Naive thymus-derived CD8-positive, alpha-beta T cell (primary cell): ENCODE results near the gene NKIRAS2. TPM values are rescaled to one million over a fixed set of nuclear protein-coding genes. Genes with fewer than 3 reads are reported as not detected.
"Not testable (repeated sequence)": the region's sequence is repeated elsewhere in the genome, so short reads cannot be mapped to it uniquely, and the experiment has no call there.

Source experiments
- ATAC-seq, 2 donors: fragments of 150-1000 bp; cut with Tn5 transposase in 1 of 2; sonication (Bioruptor Pico), chemical (Tn5 transposase) in 1 of 2; 1 replicate in 1 of 2; 2 replicates in 1 of 2; pipeline ENCODE4 v1.10.0; 2021; ENCODE audit warnings: mild to moderate bottlenecking in 2 of 2, moderate library complexity in 2 of 2
- POLR2A ChIA-PET: fragments of 350-600 bp; sonication (Branson Sonifier 250); formaldehyde crosslinking; loops from one replicate; lab custom pipeline; 2021; ENCODE audit warnings: antibody characterized with exemption; lab: Charles Lee
- DNase-seq, 10 donors: peaks; one replicate each; pipeline versions ENCODE4 v3.0.0 to v3.0.0-alpha.2; 2020 to 2022
- H3K27ac Mint-ChIP-seq, 10 donors: one replicate each; pipeline ENCODE4 v1.8.0; 2020 to 2022; ENCODE audit warnings: mild to moderate bottlenecking in 10 of 10, mixed read lengths in 10 of 10, moderate library complexity in 4 of 10, inconsistent platforms in 1 of 10
- H3K27me3 Mint-ChIP-seq, 5 donors: one replicate each; pipeline ENCODE4 v1.8.0; 2021 to 2022; ENCODE audit warnings: mixed read lengths in 5 of 5
- H3K36me3 Mint-ChIP-seq, 3 donors: one replicate each; pipeline ENCODE4 v1.8.0; 2020 to 2022; ENCODE audit warnings: mixed read lengths in 3 of 3, mild to moderate bottlenecking in 2 of 3, inconsistent platforms in 1 of 3
- H3K4me1 Mint-ChIP-seq, 4 donors: one replicate each; pipeline ENCODE4 v1.8.0; 2021 to 2022; ENCODE audit warnings: mixed read lengths in 4 of 4
- H3K4me3 Mint-ChIP-seq, 10 donors: one replicate each; pipeline ENCODE4 v1.8.0; 2020 to 2022; ENCODE audit warnings: mild to moderate bottlenecking in 10 of 10, mixed read lengths in 10 of 10, moderate library complexity in 6 of 10, inconsistent platforms in 1 of 10
- H3K9me3 Mint-ChIP-seq, 9 donors: one replicate each; pipeline ENCODE4 v1.8.0; 2020 to 2022; ENCODE audit warnings: mixed read lengths in 9 of 9, mild to moderate bottlenecking in 3 of 9, inconsistent platforms in 1 of 9, moderate library complexity in 1 of 9
- polyA plus RNA-seq, 3 donors: library from polyadenylated mRNA; unstranded; fragments of 300-500 nt; fragmentation: Illumina TruSeq; gene quantifications; one replicate each; pipeline ENCODE4 v1.2.3, GENCODE V29; 2021
- total RNA-seq, 8 experiments: library from RNA in 2 of 8; stranded (reverse) in 2 of 8; gene quantifications; one replicate each; pipeline ENCODE4 v1.2.3 and lab custom pipeline; 2021 to 2026

Gene NKIRAS2
- total and polyA plus RNA-seq, 5 experiments from 2014 or later = 19.1 to 30.2 (median 20.5) TPM

GRCh38 chr17:42002175-42002791 lies 17.6 kb upstream of the NKIRAS2 start:
- peaks cover 0 to 64% (median 4%) of the 10 kb centered on the region in 3 donors for H3K36me3 Mint-ChIP-seq
- ATAC-seq (no peak), DNase-seq (no peak)
- no peaks in the 10 kb centered on the region for H3K27me3 Mint-ChIP-seq
- POLR2A ChIA-PET = no interaction called here
- no peaks in the 10 kb centered on the region for H3K9me3 Mint-ChIP-seq
- H3K4me1 Mint-ChIP-seq = peaks cover 12 to 31% (median 26%) of the 10 kb centered on the region in 4 donors
- no peak overlapping the region for H3K4me3 Mint-ChIP-seq
- no peak overlapping the region for H3K27ac Mint-ChIP-seq

- POLR2A ChIA-PET = interaction anchor here (0.7 kb wide), 1 partner anchor 13 kb away, joined by 3 read pairs; no protein-coding TSS in a partner anchor
- Mint-ChIP-seq H3K4me3 (no peak overlapping the region), H3K36me3 (peaks cover 0 to 58% (median 4%) of the 10 kb centered on the region in 3 donors), H3K4me1 (peaks cover 12 to 31% (median 27%) of the 10 kb centered on the region in 4 donors), H3K27me3 (no peaks in the 10 kb centered on the region), H3K27ac (peak overlapping the region in 1 of 10 donors; percentile 36), H3K9me3 (no peaks in the 10 kb centered on the region)
- DNase-seq (no peak), ATAC-seq (no peak)
These were observed 17.0 kb upstream of the NKIRAS2 start for GRCh38 chr17:42002792-42003301.

GRCh38 chr17:42005166-42005565 lies 14.7 kb upstream of the NKIRAS2 start:
- Mint-ChIP-seq H3K27ac (peak overlapping the region in 2 of 10 donors; percentile 32 to 68), H3K27me3 (no peaks in the 10 kb centered on the region), H3K9me3 (no peaks in the 10 kb centered on the region), H3K4me1 (peaks cover 14 to 44% (median 40%) of the 10 kb centered on the region in 4 donors), H3K36me3 (peaks cover 0 to 43% (median 3%) of the 10 kb centered on the region in 3 donors), H3K4me3 (no peak overlapping the region)
- POLR2A ChIA-PET = no interaction called here
- no peak for DNase-seq
- no peak for ATAC-seq

- H3K4me3 Mint-ChIP-seq = peak overlapping the region in 1 of 10 donors; percentile 26
- ATAC-seq = no peak
These were observed 10.7 kb upstream of the NKIRAS2 start for GRCh38 chr17:42009170-42009569.

GRCh38 chr17:42010266-42010680 lies 9.6 kb upstream of the NKIRAS2 start:
- not testable (repeated sequence) for H3K27me3 Mint-ChIP-seq, H3K9me3 Mint-ChIP-seq, ATAC-seq, DNase-seq
- POLR2A ChIA-PET = interaction anchor here (0.7 kb wide), 1 partner anchor 40 kb away, joined by 3 read pairs; no protein-coding TSS in a partner anchor
- Mint-ChIP-seq H3K36me3 (peaks cover 0 to 24% (median 0%) of the 10 kb centered on the region in 3 donors), H3K4me3 (peak overlapping the region in 1 of 10 donors; percentile 1), H3K27ac (peak overlapping the region in 2 of 10 donors; percentile 11 to 83), H3K4me1 (peaks cover 25 to 63% (median 60%) of the 10 kb centered on the region in 4 donors)

More at GRCh38 chr17:42009170-42009569, 10.7 kb upstream of the NKIRAS2 start:
- POLR2A ChIA-PET = no interaction called here
- Mint-ChIP-seq H3K27ac (peak overlapping the region in 3 of 10 donors; percentile 32 to 79 (median 38)), H3K36me3 (peaks cover 0 to 20% (median 0%) of the 10 kb centered on the region in 3 donors), H3K4me1 (peaks cover 28 to 70% (median 66%) of the 10 kb centered on the region in 4 donors), H3K9me3 (no peaks in the 10 kb centered on the region), H3K27me3 (no peaks in the 10 kb centered on the region)
- DNase-seq = no peak

- peak overlapping the region in 3 of 10 donors; percentile 6 to 12 (median 9) for H3K4me3 Mint-ChIP-seq
- ATAC-seq (no peak), DNase-seq (no peak)
- peaks cover 0 to 24% (median 0%) of the 10 kb centered on the region in 3 donors for H3K36me3 Mint-ChIP-seq
- peaks cover 26 to 68% (median 65%) of the 10 kb centered on the region in 4 donors for H3K4me1 Mint-ChIP-seq
- H3K27ac Mint-ChIP-seq = peak overlapping the region in 5 of 10 donors; percentile 11 to 55 (median 45)
- no peaks in the 10 kb centered on the region for H3K27me3 Mint-ChIP-seq
- POLR2A ChIA-PET = no interaction called here
- no peaks in the 10 kb centered on the region for H3K9me3 Mint-ChIP-seq
These were observed 8.9 kb upstream of the NKIRAS2 start for GRCh38 chr17:42010898-42011516.

GRCh38 chr17:42012363-42012762 lies 7.5 kb upstream of the NKIRAS2 start:
- H3K4me3 Mint-ChIP-seq = peak overlapping the region in 2 of 10 donors; percentile 39 to 54
- H3K27ac Mint-ChIP-seq = peak overlapping the region in 3 of 10 donors; percentile 8 to 66 (median 12)
- DNase-seq, H3K27me3 Mint-ChIP-seq, H3K9me3 Mint-ChIP-seq, ATAC-seq: not testable (repeated sequence)
- peaks cover 0 to 21% (median 9%) of the 10 kb centered on the region in 3 donors for H3K36me3 Mint-ChIP-seq
- POLR2A ChIA-PET = interaction anchor here (0.6 kb wide), 2 partner anchors 12 to 238 kb away, joined by 4 read pairs; no protein-coding TSS in a partner anchor
- peaks cover 25 to 75% (median 71%) of the 10 kb centered on the region in 4 donors for H3K4me1 Mint-ChIP-seq

GRCh38 chr17:42013740-42014139 lies 6.2 kb upstream of the NKIRAS2 start:
- peak overlapping the region in 3 of 10 donors; percentile 22 to 26 (median 26) for H3K4me3 Mint-ChIP-seq

GRCh38 chr17:42016411-42016831 lies 3.5 kb upstream of the NKIRAS2 start:
- no peak for ATAC-seq
- H3K36me3 Mint-ChIP-seq = peaks cover 0 to 12% (median 9%) of the 10 kb centered on the region in 3 donors
- POLR2A ChIA-PET = interaction anchor here (0.5 to 7.2 kb wide), 10 partner anchors 30 to 328 kb away, joined by 3 to 83 read pairs (median 8); partner anchors contain the start of genes ACLY, CNP, DHX58 and EIF1
- peak overlapping the region; percentile 94 to 100 (median 100) for H3K4me3 Mint-ChIP-seq
- no peaks in the 10 kb centered on the region for H3K27me3 Mint-ChIP-seq
- peak overlapping the region; percentile 98 to 100 (median 100) for H3K27ac Mint-ChIP-seq
- DNase-seq = peak in 1 of 10 donors; percentile 22
- H3K9me3 Mint-ChIP-seq = peaks cover 0 to 4% (median 0%) of the 10 kb centered on the region in 9 donors
- H3K4me1 Mint-ChIP-seq = peaks cover 33 to 85% (median 82%) of the 10 kb centered on the region in 4 donors

More at GRCh38 chr17:42013740-42014139, 6.2 kb upstream of the NKIRAS2 start:
- Mint-ChIP-seq H3K4me1 (peaks cover 33 to 87% (median 83%) of the 10 kb centered on the region in 4 donors), H3K36me3 (peaks cover 0 to 18% (median 9%) of the 10 kb centered on the region in 3 donors), H3K27ac (peak overlapping the region in 4 of 10 donors; percentile 15 to 66 (median 44))
- POLR2A ChIA-PET, H3K27me3 Mint-ChIP-seq, ATAC-seq, DNase-seq, H3K9me3 Mint-ChIP-seq: not testable (repeated sequence)

- DNase-seq = peak; percentile 76 to 94 (median 85)
- Mint-ChIP-seq H3K27ac (peak within 1 kb of the TSS; percentile 98 to 100 (median 100)), H3K4me1 (peaks cover 31 to 84% (median 78%) of the 10 kb centered on the region in 4 donors)
These were observed 2.7 kb upstream of the NKIRAS2 start, which contains the start of gene DNAJC7 for GRCh38 chr17:42016941-42017865. Gene DNAJC7 (minus strand): TSS chr17:42017439. CDS start chr17:42017416, 23 bp downstream.

GRCh38 chr17:42017866-42018200 lies 2.1 kb upstream of the NKIRAS2 start:
- H3K27ac Mint-ChIP-seq = peak overlapping the region; percentile 91 to 100 (median 100)
- peaks cover 32 to 81% (median 73%) of the 10 kb centered on the region in 4 donors for H3K4me1 Mint-ChIP-seq
- peak overlapping the region; percentile 94 to 100 (median 100) for H3K4me3 Mint-ChIP-seq
- no peaks in the 10 kb centered on the region for H3K27me3 Mint-ChIP-seq
- peaks cover 0 to 16% (median 9%) of the 10 kb centered on the region in 3 donors for H3K36me3 Mint-ChIP-seq
- peaks cover 0 to 4% (median 0%) of the 10 kb centered on the region in 9 donors for H3K9me3 Mint-ChIP-seq
- POLR2A ChIA-PET = interaction anchor here (0.6 to 7.2 kb wide), 20 partner anchors 16 to 1475 kb away, joined by 3 to 83 read pairs (median 5); partner anchors contain the start of genes ACLY, CNP, DHX58 and EIF1
- ATAC-seq (peak; percentile 1 to 5), DNase-seq (peak in 2 of 10 donors; percentile 7 to 26)

More at GRCh38 chr17:42016941-42017865, 2.7 kb upstream of the NKIRAS2 start, which contains the start of gene DNAJC7:
- Mint-ChIP-seq H3K27me3 (no peaks in the 10 kb centered on the region), H3K4me3 (peak within 1 kb of the TSS; percentile 94 to 100 (median 100)), H3K9me3 (peaks cover 0 to 4% (median 0%) of the 10 kb centered on the region in 9 donors), H3K36me3 (peaks cover 0 to 12% (median 9%) of the 10 kb centered on the region in 3 donors)
- POLR2A ChIA-PET = interaction anchor here (0.6 to 7.2 kb wide), 19 partner anchors 26 to 1344 kb away, joined by 3 to 83 read pairs (median 5); partner anchors contain the start of genes ACLY, CNP, DHX58 and EIF1
- peak; percentile 84 to 88 for ATAC-seq
